K562 (cell line): Measurements from ENCODE around the gene PI4KA. TPM values are rescaled to one million over a fixed set of nuclear protein-coding genes. Genes with fewer than 3 reads are reported as not detected.

ENCODE experiments used
- GABPB2 ChIP-seq: fragments of 250-450 bp; sonication (Bioruptor Pico); conservative IDR thresholded peaks from 2 replicates; pipeline ENCODE4 v1.5.1; 2021; ENCODE audit warnings: mild to moderate bottlenecking
- HIVEP1 ChIP-seq: fragments of 250-450 bp; sonication (Bioruptor Pico); IDR thresholded peaks from 2 replicates; pipeline ENCODE4 v1.4.0; 2020; ENCODE audit warnings: mild to moderate bottlenecking
- HLTF ChIP-seq: fragments of 450-650 bp; IDR thresholded peaks from 2 replicates; pipeline ENCODE4 v1.6.1; 2016
- NCOR1 ChIP-seq: fragments of 450-650 bp; IDR thresholded peaks from 2 replicates; pipeline ENCODE4 v1.6.1; 2016; ENCODE audit warnings: mild to moderate bottlenecking, moderate library complexity
- PREB ChIP-seq: sonication (generic); formaldehyde crosslinking; IDR thresholded peaks from 2 replicates; pipeline ENCODE4 v1.8.1; 2023; ENCODE audit warnings: mild to moderate bottlenecking, missing genetic modification reagents
- THRB ChIP-seq: fragments of 450-650 bp; formaldehyde crosslinking; conservative IDR thresholded peaks from 2 replicates; pipeline ENCODE4 v1.4.0; 2022; ENCODE audit warnings: mild to moderate bottlenecking, missing genetic modification characterization
- YBX1 ChIP-seq: fragments of 450-650 bp; IDR thresholded peaks from 2 replicates; pipeline ENCODE4 v1.7.1; 2016; ENCODE audit warnings: mild to moderate bottlenecking
- ZNF253 ChIP-seq: fragments of 250-450 bp; sonication (Bioruptor Pico); conservative IDR thresholded peaks from 2 replicates; pipeline ENCODE4 v1.6.1; 2021; ENCODE audit warnings: mild to moderate bottlenecking
- ZNF431 ChIP-seq: sonication (generic); formaldehyde crosslinking; IDR thresholded peaks from 2 replicates; pipeline ENCODE4 v1.8.0; 2022; ENCODE audit warnings: mild to moderate bottlenecking, missing genetic modification reagents
- polyA plus RNA-seq, 8 experiments: library from polyadenylated mRNA; depleted of rRNA in 4 of 8; stranded (reverse) in 5 of 8; unstranded in 3 of 8; fragments of >200 nt; fragmentation: Nextera tagmentation in 2 of 8; fragmentation: Illumina TruSeq in 1 of 8; extraction: Ambion mirVana in 2 of 8; extraction: Trizol in 1 of 8; gene quantifications; 2 replicates each; pipeline versions ENCODE4 v1.2.1 to v1.2.3, GENCODE V29; 2011 to 2014; ENCODE audit warnings: inconsistent platforms in 1 of 8, missing spikeins in 1 of 8
- total RNA-seq, 7 experiments: library from RNA; depleted of rRNA in 6 of 7; stranded (reverse); fragments of >200 nt in 6 of 7; fragmentation: Illumina TruSeq in 2 of 7; extraction: Trizol in 2 of 7; gene quantifications; 2 replicates each; pipeline versions ENCODE4 v1.2.1 to v1.2.3, GENCODE V29; 2011 to 2021; ENCODE audit warnings: low replicate concordance in 1 of 7
- TF ChIP-seq, protein P1 (sequence below): fragments of 450-650 bp; IDR thresholded peaks from 2 replicates; pipeline ENCODE4 v1.6.1; 2016; ENCODE audit warnings: low read depth
- TF ChIP-seq, protein P2 (sequence below): fragments of 450-650 bp; IDR thresholded peaks from 2 replicates; pipeline ENCODE4 v1.6.1; 2016; ENCODE audit warnings: antibody characterized with exemption
- TF ChIP-seq, protein P3 (sequence below): fragments of 200-400 bp; formaldehyde crosslinking; IDR thresholded peaks from 2 replicates; pipeline ENCODE4 v1.6.1; 2017; ENCODE audit warnings: mild to moderate bottlenecking, low read depth, low read length, moderate library complexity

Gene PI4KA
- total and polyA plus RNA-seq, 9 of the 15 experiments (the other 6 are each of a cell fraction or from before 2014, with no cell fraction given) = 7.3 to 187 (median 84.7) TPM

- TF ChIP-seq, protein P1, sequence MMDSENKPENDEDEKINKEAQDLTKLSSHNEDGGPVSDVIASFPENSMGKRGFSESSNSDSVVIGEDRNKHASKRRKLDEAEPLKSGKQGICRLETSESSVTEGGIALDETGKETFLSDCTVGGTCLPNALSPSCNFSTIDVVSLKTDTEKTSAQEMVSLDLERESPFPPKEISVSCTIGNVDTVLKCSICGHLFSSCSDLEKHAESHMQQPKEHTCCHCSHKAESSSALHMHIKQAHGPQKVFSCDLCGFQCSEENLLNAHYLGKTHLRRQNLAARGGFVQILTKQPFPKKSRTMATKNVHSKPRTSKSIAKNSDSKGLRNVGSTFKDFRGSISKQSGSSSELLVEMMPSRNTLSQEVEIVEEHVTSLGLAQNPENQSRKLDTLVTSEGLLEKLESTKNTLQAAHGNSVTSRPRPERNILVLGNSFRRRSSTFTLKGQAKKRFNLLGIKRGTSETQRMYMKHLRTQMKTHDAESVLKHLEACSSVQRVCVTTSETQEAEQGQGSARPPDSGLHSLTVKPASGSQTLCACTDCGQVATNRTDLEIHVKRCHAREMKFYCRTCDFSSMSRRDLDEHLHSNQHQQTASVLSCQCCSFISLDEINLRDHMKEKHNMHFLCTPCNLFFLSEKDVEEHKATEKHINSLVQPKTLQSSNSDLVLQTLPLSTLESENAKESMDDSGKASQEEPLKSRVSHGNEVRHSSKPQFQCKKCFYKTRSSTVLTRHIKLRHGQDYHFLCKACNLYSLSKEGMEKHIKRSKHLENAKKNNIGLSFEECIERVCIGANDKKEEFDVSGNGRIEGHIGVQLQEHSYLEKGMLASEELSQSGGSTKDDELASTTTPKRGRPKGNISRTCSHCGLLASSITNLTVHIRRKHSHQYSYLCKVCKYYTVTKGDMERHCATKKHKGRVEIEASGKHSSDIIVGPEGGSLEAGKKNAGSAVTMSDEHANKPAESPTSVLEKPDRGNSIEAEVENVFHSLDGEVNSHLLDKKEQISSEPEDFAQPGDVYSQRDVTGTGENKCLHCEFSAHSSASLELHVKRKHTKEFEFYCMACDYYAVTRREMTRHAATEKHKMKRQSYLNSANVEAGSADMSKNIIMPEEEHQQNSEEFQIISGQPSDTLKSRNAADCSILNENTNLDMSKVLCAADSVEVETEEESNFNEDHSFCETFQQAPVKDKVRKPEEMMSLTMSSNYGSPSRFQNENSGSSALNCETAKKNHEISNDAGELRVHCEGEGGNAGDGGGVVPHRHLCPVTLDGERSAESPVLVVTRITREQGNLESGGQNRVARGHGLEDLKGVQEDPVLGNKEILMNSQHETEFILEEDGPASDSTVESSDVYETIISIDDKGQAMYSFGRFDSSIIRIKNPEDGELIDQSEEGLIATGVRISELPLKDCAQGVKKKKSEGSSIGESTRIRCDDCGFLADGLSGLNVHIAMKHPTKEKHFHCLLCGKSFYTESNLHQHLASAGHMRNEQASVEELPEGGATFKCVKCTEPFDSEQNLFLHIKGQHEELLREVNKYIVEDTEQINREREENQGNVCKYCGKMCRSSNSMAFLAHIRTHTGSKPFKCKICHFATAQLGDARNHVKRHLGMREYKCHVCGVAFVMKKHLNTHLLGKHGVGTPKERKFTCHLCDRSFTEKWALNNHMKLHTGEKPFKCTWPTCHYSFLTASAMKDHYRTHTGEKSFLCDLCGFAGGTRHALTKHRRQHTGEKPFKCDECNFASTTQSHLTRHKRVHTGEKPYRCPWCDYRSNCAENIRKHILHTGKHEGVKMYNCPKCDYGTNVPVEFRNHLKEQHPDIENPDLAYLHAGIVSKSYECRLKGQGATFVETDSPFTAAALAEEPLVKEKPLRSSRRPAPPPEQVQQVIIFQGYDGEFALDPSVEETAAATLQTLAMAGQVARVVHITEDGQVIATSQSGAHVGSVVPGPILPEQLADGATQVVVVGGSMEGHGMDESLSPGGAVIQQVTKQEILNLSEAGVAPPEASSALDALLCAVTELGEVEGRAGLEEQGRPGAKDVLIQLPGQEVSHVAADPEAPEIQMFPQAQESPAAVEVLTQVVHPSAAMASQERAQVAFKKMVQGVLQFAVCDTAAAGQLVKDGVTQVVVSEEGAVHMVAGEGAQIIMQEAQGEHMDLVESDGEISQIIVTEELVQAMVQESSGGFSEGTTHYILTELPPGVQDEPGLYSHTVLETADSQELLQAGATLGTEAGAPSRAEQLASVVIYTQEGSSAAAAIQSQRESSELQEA = peak; percentile 31; the same call in 1 of the 2 replicates
- 0 out of 2 replicates have a peak, but pooled peaks have one; percentile 14 for TF ChIP-seq NCOR1
- no peak for TF ChIP-seq HIVEP1 (CRISPR knock-in tag)
- 0 out of 2 replicates have a peak, but pooled peaks have one; percentile 75 for TF ChIP-seq ZNF253
- peak; percentile 90; the same call in 1 of the 2 replicates for TF ChIP-seq HLTF
- peak; percentile 45; the same call in 1 of the 2 replicates for TF ChIP-seq GABPB2 (CRISPR knock-in tag)
- TF ChIP-seq THRB (CRISPR knock-in tag) = peak; percentile 93
- no peak for TF ChIP-seq ZNF431 (CRISPR knock-in tag)
- TF ChIP-seq PREB (CRISPR knock-in tag) = no peak
- TF ChIP-seq, protein P2, sequence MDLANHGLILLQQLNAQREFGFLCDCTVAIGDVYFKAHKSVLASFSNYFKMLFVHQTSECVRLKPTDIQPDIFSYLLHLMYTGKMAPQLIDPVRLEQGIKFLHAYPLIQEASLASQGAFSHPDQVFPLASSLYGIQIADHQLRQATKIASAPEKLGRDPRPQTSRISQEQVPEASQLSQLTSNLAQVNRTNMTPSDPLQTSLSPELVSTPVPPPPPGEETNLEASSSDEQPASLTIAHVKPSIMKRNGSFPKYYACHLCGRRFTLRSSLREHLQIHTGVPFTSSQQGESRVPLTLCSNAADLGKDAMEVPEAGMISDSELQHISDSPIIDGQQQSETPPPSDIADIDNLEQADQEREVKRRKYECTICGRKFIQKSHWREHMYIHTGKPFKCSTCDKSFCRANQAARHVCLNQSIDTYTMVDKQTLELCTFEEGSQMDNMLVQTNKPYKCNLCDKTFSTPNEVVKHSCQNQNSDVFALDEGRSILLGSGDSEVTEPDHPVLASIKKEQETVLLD = peak; percentile 74
- TF ChIP-seq, protein P3, sequence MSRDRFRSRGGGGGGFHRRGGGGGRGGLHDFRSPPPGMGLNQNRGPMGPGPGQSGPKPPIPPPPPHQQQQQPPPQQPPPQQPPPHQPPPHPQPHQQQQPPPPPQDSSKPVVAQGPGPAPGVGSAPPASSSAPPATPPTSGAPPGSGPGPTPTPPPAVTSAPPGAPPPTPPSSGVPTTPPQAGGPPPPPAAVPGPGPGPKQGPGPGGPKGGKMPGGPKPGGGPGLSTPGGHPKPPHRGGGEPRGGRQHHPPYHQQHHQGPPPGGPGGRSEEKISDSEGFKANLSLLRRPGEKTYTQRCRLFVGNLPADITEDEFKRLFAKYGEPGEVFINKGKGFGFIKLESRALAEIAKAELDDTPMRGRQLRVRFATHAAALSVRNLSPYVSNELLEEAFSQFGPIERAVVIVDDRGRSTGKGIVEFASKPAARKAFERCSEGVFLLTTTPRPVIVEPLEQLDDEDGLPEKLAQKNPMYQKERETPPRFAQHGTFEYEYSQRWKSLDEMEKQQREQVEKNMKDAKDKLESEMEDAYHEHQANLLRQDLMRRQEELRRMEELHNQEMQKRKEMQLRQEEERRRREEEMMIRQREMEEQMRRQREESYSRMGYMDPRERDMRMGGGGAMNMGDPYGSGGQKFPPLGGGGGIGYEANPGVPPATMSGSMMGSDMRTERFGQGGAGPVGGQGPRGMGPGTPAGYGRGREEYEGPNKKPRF = peak; percentile 57; the same call in 1 of the 2 replicates
- peak; percentile 92; the same call in 1 of the 2 replicates for TF ChIP-seq YBX1
These were observed 197.1 kb downstream of the PI4KA start (continued) for GRCh38 chr22:20661473-20661872.
